HG02642 (cell line): ENCODE measurements around the gene HLA-DRA.
"Not testable (repeated sequence)": the region's sequence is repeated elsewhere in the genome, so short reads cannot be mapped to it uniquely, and the experiment has no call there.

Experiments
- ATAC-seq: cut with Tn5 transposase; IDR thresholded peaks from one replicate; pipeline ENCODE4 v1.9.1; 2021; ENCODE audit warnings: mild to moderate bottlenecking; ENCODE audit not compliant: unreplicated experiment, poor library complexity

The HLA-DRA gene

DNA sequence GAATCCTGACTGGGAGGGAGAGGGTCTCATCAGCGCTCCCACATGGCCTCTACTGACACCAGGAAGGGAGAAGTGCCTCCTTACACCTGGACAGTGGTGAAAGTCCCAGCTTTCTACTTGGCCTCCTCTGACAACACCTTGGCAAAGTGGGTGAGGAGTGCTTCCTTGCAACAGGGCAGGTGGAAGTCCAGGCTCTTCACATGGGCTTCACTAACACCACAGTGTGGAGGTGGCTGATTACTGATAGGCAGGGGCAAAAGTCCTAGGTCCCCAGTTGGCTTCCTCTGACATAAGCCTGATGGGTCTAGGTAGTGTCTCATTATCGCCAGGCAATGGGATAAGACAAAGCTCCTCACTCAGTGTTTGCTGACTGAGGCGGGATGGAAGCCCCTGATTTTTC, 9.5 kb upstream of the HLA-DRA start:
- no peak for ATAC-seq

DNA sequence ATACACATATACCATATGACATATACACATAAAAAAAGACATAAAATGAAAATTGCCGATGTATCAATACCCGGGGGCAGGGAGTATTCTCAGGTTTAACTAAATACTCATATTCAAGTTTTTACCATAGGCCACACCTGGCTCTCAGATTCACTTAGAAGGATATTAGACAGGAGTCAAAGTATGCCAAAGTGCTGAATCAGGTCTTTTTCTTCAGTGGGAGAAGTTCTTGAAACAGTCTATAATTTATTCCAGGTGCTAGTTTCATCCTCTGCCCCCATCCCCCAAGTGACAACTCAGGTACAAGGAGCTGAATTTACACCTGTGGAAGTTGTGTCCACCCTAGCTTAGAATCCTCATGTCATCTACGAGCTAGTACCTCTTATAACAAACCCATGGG, 8.5 kb upstream of the HLA-DRA start:
- no peak for ATAC-seq

GRCh38 chr6:32432050-32432450, 7.6 kb upstream of the HLA-DRA start:
- no peak for ATAC-seq

DNA sequence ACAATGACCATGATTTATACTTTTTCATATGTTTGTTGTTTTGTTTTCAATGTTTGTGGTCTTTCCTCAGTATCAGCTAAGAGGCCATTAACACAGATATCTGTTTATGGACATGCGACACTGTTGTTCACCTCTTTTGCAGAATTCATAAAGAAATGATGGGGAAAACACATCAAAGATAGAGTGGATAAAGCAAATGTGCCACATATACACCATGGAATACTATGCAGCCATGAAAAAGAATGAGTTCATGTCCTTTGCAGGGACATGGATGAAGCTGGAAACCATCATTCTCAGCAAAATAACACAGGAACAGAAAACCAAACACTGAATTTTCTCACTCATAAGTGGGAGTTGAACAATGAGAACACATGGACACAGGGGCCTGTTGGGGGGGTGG, 5.7 kb upstream of the HLA-DRA start:
- not testable (repeated sequence) for ATAC-seq

DNA sequence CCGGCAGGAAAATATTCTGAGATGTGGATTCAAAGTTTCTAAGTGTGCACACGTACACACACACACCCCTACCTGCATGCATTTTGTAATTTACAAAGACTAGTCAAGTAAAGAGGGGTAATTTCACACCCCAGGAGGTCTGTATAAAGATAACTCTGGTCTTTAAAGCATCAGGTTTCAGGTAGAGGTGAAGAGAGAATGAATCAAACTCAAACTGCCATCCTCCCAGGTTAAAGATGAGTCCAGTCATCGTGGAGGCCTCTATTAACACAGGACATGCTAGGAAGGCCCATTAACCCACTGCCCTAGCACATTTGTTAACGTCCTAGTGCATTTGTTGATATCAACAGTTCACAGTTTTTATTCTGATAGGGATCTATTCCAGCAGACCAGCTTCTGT, 3.5 kb upstream of the HLA-DRA start:
- no peak for ATAC-seq

- peak; percentile 58 for ATAC-seq
Measured at GRCh38 chr6:32436995-32437836, 2.5 kb upstream of the HLA-DRA start.

DNA sequence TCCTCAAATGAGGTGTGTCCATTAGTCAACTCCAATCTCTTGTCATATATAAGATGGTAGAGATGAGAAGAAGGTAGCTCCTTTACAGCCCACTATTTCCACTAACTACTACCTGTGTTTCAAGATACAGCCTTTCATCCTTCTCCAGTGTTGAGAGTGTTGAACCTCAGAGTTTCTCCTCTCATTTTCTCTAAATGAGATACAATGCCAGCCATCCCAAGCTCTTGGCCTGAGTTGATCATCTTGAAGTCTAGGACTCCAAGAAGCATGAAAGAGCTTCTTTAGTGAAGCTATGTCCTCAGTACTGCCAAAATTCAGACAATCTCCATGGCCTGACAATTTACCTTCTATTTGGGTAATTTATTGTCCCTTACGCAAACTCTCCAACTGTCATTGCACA, 548 bp upstream of the HLA-DRA start:
- ATAC-seq = no peak

DNA sequence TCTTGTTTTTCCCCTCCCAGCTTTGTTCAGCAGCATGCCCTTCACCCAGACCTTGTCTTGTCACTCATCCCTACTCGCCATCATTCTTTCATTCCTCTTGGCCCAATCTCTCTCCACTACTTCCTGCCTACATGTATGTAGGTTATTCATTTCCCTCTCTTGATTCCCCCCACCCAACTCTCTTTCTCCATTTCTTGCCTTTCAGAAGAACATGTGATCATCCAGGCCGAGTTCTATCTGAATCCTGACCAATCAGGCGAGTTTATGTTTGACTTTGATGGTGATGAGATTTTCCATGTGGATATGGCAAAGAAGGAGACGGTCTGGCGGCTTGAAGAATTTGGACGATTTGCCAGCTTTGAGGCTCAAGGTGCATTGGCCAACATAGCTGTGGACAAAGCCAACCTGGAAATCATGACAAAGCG, 2.6 kb downstream of the HLA-DRA start:
- no peak for ATAC-seq

- ATAC-seq = no peak
Measured at GRCh38 chr6:32442977-32443552, 3.4 kb downstream of the HLA-DRA start.

- no peak for ATAC-seq
Measured at GRCh38 chr6:32444433-32444832, 4.7 kb downstream of the HLA-DRA start.

GRCh38 chr6:32445321-32445854, 5.7 kb downstream of the HLA-DRA start:
- no peak for ATAC-seq

- no peak for ATAC-seq
Measured at GRCh38 chr6:32447932-32448331, 8.2 kb downstream of the HLA-DRA start.

DNA sequence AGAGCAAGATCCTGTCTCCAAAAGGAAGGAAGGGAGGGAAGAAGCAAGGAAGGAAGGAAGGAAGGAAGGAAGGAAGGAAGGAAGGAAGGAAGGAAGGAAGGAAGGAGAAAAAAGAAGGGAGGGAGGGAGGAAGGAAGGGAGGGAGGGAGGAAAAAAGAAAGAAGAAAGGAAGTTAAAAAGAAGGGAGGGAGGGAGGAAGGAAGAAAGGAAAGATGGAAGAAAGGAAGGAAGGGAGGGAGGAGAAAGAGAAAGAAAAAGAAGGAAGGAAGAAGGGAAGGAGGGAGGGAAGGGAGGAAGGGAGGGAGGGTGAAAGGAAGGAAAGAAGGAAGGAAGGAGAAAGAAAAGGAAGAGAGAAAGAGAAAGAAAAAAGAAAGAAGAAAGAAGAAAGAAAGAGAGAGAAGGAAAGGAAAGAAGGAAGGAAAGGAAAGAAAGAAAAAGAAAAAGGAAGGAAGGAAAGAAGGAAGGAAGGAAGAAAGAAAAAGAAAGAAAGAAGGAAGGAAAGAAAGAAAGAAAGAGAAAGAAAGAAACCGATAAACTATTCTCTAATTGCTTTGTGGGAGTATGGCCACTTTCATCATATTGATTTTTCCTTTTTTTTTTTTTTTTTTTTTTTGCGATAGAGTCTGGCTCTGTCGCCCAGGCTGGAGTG, 9.5 kb downstream of the HLA-DRA start:
- no peak for ATAC-seq

- no peak for ATAC-seq
Measured at GRCh38 chr6:32457054-32457453, 17.4 kb downstream of the HLA-DRA start.

DNA sequence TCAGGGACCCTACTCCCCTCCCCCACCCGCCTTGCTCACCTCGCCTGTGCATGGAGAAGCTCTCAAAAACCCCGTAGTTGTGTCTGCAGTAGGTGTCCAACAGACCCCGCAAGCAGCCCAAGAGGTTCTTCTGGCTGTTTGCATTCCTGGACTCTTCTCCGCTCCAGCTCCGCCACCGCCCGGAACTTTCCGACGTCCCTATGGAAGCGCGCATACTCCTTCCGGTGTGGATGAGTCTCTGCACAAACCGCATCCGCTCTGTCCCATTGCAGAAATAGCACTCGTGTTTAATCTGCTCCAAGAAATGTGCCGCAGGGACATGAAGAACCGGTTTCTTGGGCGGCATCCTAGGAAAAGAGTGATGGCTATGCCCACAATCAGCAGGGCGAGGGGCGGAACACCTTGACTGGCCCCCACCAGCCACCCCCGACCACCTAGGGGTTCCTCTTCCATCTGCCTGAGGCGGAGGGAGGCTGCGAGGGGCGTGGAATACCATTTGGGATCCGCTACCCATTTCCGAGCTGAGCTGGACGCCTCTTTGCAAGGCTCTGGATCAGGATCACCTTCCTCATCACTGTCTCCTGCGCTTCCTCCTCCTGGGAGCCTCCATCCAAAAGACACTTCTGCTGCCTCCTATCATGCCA, 20.2 kb downstream of the HLA-DRA start:
- no peak for ATAC-seq

DNA sequence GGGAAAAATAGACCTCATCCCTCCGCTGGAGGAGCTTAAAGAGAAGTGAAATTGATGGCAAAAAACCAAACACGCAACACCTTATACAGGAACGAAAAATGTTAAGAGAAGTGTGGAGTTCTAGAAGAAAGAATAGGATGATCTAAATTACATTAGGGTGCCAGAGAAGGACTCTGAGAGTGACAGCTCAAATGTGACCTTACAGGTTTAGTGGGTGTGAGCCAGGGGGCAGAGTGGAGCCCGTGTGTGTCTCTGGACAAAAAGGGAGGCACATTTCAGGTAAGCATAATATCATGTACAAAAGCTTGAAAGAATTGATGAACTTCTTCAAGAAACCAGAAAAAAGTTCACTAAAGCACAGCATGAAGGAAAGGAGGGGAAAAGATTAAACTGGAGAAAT, 20.8 kb downstream of the HLA-DRA start:
- no peak for ATAC-seq

GRCh38 chr6:32461493-32461892, 21.8 kb downstream of the HLA-DRA start:
- ATAC-seq = no peak

GRCh38 chr6:32462609-32463008, 22.9 kb downstream of the HLA-DRA start:
- peak; percentile 76 for ATAC-seq

DNA sequence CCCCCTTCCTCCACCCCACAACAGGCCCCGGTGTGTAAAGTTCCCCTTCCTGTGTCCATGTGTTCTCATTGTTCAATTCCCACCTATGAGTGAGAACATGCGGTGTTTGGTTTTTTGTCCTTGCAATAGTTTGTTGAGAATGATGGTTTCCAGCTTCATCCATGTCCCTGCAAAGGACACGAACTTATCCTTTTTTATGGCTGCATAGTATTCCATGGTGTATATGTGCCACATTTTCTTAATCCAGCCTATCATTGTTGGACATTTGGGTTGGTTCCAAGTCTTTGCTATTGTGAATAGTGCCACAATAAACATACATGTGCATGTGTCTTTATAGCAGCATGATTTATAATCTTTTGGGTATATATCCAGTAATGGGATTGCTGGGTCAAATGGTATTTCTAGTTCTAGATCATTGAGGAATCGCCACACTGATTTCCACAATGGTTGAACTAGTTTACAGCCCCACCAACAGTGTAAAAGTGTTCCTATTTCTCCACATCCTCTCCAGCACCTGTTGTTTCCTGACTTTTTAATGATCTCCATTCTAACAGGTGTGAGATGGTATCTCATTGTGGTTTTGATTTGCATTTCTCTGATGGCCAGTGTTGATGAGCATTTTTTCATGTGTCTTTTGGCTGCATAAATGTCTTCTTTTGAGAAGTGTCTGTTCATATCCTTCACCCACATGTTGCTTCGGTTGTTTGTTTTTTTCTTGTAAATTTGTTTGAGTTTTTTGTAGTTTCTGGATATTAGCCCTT, 28.2 kb downstream of the HLA-DRA start:
- ATAC-seq = not testable (repeated sequence)

DNA sequence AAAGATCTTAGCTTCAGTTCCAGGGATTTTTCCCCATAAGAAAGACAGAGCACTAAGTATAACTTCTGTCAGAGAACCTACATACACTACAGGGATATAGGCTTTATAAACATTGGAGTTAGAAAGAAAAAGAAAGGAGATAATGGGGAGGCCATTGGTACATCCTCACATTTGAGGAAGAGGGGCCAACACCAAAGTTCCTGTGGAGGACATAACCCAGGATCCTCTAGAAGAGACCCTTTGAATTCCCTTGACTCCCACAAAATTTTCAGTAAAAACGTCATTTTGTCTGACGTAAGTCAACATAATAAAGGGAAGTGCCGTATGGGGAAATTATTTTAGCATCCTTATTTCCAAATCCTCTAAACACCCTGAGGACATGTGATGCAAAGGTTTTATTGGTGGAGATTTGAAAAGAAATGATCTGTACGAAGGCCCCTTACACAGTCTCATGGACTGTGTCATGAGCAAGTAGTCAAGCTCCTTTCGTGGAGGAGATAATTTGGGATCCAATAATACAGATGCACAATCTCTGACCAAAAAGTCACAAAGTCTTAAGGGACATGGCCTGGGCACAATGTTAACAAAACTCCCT, 33.2 kb downstream of the HLA-DRA start:
- no peak for ATAC-seq
